Body of pancreas (tissue), 4 donors: Measurements from ENCODE around the gene SEPHS2. TPM values are rescaled to one million over a fixed set of nuclear protein-coding genes. Genes with fewer than 3 reads are reported as not detected.
"Not testable (repeated sequence)": the region's sequence is repeated elsewhere in the genome, so short reads cannot be mapped to it uniquely, and the experiment has no call there.

Source experiments
- ATAC-seq: fragments of 150-250 bp; one replicate; pipeline ENCODE4 v1.9.1; 2016
- DNase-seq, 4 donors: peaks; one replicate each; pipeline ENCODE4 v3.0.0-alpha.2; 2019
- H3K27ac ChIP-seq, 4 donors: fragments of 200-600 bp; sonication (generic); 1 replicate in 3 of 4; 2 replicates in 1 of 4; pipeline versions ENCODE4 v1.5.1 to v1.6.1; 2016 to 2019; ENCODE audit warnings: mild to moderate bottlenecking in 1 of 4, mixed read lengths in 1 of 4, moderate library complexity in 1 of 4
- H3K27me3 ChIP-seq, 2 donors: fragments of 200-600 bp; sonication (generic); one replicate each; pipeline ENCODE4 v1.6.0; 2016; ENCODE audit warnings: mild to moderate bottlenecking in 1 of 2
- H3K36me3 ChIP-seq, 2 donors: fragments of 200-600 bp; sonication (generic); replicated peaks in 1 of 2; 2 replicates each; pipeline ENCODE4 v1.5.1; 2016; ENCODE audit warnings: low read depth in 2 of 2; ENCODE audit not compliant: insufficient read depth in 1 of 2
- H3K4me1 ChIP-seq: fragments of 200-600 bp; sonication (generic); one replicate; pipeline ENCODE4 v1.6.0; 2016
- H3K4me3 ChIP-seq, 2 donors: fragments of 200-600 bp; sonication (generic); 1 replicate in 1 of 2; 2 replicates in 1 of 2; pipeline ENCODE4 v1.5.1; 2016 to 2019
- H3K9me3 ChIP-seq, 3 donors: fragments of 200-600 bp; sonication (generic); 1 replicate in 2 of 3; 2 replicates in 1 of 3; pipeline ENCODE4 v1.5.1; 2016
- POLR2A ChIP-seq, 3 donors: fragments of 450-650 bp; IDR thresholded peaks; one replicate each; pipeline ENCODE4 v1.6.1; 2016; ENCODE audit warnings: antibody characterized with exemption in 3 of 3, mild to moderate bottlenecking in 2 of 3
- WGBS, 2 donors: methylation state at CpG; one replicate each; pipeline ENCODE4 v1.1.5; 2017; 5-methylcytosine and 5-hydroxymethylcytosine counted together
- intact Hi-C: fragments of 100-400 bp; cut with DNase I; formaldehyde crosslinking; loops from one replicate; pipeline ENCODE4 v1.15.1; 2023
- total RNA-seq, 2 donors: library from RNA; depleted of rRNA; stranded (reverse); fragments of >200 nt; gene quantifications; one replicate each; pipeline ENCODE4 v1.1.0, GENCODE V29; 2016
- TF ChIP-seq, protein P1 (sequence below), 7 experiments: fragments of 450-650 bp in 4 of 7; fragments of 200-600 bp in 3 of 7; sonication (generic) in 3 of 7; IDR thresholded peaks; one replicate each; pipeline ENCODE4 v1.5.1; 2016 to 2019; ENCODE audit warnings: antibody characterized with exemption in 7 of 7

The SEPHS2 gene
- total RNA-seq, 2 donors from 2014 or later: 28.0 to 29.6 TPM

DNA sequence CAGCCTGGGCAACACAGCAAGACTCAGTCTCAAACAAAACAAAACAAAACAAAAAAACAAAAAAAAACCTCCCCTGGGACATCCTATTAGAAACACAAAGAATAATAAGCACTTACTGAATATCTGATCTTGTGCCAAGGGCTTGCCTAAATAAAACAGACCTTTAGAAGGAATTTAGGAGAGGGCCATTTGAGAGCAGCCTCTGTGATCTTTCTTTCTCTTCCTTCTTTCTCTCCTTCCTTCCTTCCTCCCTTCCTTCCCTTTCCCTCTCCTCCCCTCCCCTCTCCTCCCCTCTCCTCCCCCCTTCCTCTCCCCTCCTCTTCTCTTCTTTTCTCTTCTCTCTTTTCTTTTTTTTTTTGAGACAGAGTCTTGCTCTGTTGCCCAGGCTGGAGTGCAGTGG is 39.2 kb upstream of the SEPHS2 start:
- no peak for ATAC-seq
- intact Hi-C loops: no loop called here

DNA sequence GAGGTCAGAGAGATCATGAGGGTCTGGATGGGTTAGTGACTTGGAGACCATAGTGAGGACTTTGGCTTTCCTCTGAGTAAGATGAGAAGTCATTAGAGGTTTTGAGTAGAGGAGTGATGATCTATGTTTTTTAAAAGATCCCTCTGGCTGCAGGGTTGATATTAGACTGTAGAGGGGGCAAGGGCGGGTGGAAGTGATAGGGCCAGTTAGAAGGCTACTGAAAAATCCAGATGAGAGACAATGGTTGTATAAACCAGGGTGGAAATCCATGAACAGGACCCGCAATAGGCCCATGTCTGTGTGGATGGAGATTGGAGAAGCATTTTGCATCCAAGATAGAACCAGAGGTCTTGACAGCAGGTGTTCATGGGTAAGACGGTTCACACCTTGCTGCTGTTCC is 36.7 kb upstream of the SEPHS2 start:
- no peaks in the 10 kb centered on the region for H3K4me1 ChIP-seq
- H3K27ac ChIP-seq: no peak overlapping the region
- intact Hi-C loops: no loop called here
- ATAC-seq (no peak), DNase-seq (no peak)
- WGBS, 2 donors: 76 to 87% methylated on average over 3 of the region's 3 CpGs
- H3K9me3 ChIP-seq: no peaks in the 10 kb centered on the region
- no peaks in the 10 kb centered on the region for H3K36me3 ChIP-seq
- H3K4me3 ChIP-seq: no peak overlapping the region
- TF ChIP-seq, protein P1, sequence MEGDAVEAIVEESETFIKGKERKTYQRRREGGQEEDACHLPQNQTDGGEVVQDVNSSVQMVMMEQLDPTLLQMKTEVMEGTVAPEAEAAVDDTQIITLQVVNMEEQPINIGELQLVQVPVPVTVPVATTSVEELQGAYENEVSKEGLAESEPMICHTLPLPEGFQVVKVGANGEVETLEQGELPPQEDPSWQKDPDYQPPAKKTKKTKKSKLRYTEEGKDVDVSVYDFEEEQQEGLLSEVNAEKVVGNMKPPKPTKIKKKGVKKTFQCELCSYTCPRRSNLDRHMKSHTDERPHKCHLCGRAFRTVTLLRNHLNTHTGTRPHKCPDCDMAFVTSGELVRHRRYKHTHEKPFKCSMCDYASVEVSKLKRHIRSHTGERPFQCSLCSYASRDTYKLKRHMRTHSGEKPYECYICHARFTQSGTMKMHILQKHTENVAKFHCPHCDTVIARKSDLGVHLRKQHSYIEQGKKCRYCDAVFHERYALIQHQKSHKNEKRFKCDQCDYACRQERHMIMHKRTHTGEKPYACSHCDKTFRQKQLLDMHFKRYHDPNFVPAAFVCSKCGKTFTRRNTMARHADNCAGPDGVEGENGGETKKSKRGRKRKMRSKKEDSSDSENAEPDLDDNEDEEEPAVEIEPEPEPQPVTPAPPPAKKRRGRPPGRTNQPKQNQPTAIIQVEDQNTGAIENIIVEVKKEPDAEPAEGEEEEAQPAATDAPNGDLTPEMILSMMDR (IDR thresholded peaks at IDR 0.05): no peak
- no peak for TF ChIP-seq POLR2A (IDR thresholded peaks at IDR 0.05)
- no peaks in the 10 kb centered on the region for H3K27me3 ChIP-seq

More for the DNA sequence above, 39.2 kb upstream of the SEPHS2 start:
- no peaks in the 10 kb centered on the region for H3K27me3 ChIP-seq
- DNase-seq: no peak
- H3K36me3 ChIP-seq: no peaks in the 10 kb centered on the region
- TF ChIP-seq, protein P1 (IDR thresholded peaks at IDR 0.05): no peak
- no peak for TF ChIP-seq POLR2A (IDR thresholded peaks at IDR 0.05)
- H3K27ac ChIP-seq: no peak overlapping the region
- no peaks in the 10 kb centered on the region for H3K4me1 ChIP-seq
- no peaks in the 10 kb centered on the region for H3K9me3 ChIP-seq
- no peak overlapping the region for H3K4me3 ChIP-seq

DNA sequence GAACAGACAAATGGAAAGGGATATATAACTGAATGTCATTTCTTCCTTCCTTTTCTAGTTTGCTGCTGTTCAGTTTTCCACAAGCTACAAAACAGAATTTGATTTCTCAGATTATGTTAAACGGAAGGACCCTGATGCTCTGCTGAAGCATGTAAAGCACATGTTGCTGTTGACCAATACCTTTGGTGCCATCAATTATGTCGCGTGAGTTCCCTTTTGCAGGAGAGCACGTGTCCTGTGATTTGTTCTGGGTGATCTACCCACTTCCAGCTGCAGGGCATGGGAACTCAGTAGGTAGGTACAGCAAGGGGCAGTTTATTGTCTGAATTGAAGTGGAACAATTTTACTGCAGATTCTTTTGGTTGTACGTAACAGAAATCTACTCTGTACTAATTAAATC is 35.7 kb upstream of the SEPHS2 start:
- no peaks in the 10 kb centered on the region for H3K36me3 ChIP-seq
- no peak for TF ChIP-seq POLR2A (IDR thresholded peaks at IDR 0.05)
- TF ChIP-seq, protein P1 (IDR thresholded peaks at IDR 0.05): no peak
- no peaks in the 10 kb centered on the region for H3K27me3 ChIP-seq
- H3K9me3 ChIP-seq: no peaks in the 10 kb centered on the region
- H3K4me1 ChIP-seq: no peaks in the 10 kb centered on the region
- DNase-seq (no peak), ATAC-seq (no peak)
- intact Hi-C loops: no loop called here
- WGBS, 2 donors: 67 to 72% methylated on average over 5 of the region's 5 CpGs
- no peak overlapping the region for H3K4me3 ChIP-seq
- no peak overlapping the region for H3K27ac ChIP-seq

DNA sequence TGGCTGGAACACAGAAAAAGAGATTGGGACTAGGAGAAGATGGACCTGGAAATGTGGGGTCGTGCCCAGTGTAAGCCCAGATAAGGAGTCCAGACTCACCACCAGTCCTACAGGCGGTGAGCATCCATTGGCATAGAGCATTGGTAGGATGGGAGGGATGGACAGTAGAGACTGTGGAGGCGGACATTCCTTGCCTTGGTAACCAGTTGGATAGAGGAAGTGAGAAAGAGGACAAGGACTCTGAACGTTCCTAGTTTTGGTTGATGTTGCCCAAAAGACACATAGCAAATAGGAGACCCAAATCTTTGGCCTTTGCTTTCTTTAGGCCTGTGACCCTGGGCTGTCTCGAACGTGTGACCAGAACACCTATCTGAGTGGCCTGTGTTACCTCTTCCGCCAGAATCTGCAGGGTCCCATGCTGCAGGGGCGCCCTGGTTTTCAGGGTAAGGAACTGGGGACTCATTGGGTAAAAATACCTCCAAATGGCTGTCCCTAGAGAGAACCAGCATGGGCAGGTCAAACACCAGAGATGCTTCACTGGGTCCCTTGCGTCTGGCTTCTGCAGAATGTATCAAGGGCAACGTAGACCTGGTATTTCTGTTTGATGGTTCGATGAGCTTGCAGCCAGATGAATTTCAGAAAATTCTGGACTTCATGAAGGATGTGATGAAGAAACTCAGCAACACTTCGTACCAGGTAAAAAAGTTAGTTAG is 33.2 kb upstream of the SEPHS2 start:
- H3K9me3 ChIP-seq: no peaks in the 10 kb centered on the region
- no peak for DNase-seq
- H3K4me3 ChIP-seq: no peak overlapping the region
- whole genome bisulfite sequencing, 2 donors: 77% methylated on average over 7 to 12 of the region's 12 CpGs
- H3K27me3 ChIP-seq: no peaks in the 10 kb centered on the region
- TF ChIP-seq, protein P1 (IDR thresholded peaks at IDR 0.05): no peak
- intact Hi-C loops: no loop called here
- no peak for ATAC-seq
- no peaks in the 10 kb centered on the region for H3K36me3 ChIP-seq
- H3K27ac ChIP-seq: no peak overlapping the region
- H3K4me1 ChIP-seq: no peaks in the 10 kb centered on the region

DNA sequence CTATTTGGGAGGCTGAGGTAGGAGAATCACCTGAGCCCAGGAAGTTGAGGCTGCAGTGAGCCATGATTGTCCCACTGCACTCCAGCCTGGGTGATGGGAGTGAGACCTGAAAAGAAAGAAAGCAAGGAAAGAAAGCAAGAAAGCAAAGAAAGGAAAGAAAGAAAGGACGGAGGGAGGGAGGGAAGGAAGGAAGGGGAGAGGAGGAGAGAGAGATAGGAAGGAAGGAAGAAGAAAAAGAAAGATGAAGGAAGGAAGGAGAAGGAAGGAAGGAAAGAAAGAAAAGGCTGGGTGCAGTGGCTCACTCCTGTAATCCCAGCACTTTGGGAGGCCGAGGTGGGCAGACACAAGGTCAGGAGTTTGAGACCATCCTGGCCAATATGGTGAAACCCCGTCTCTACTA is 32.1 kb upstream of the SEPHS2 start:
- H3K9me3 ChIP-seq, H3K36me3 ChIP-seq, H3K4me3 ChIP-seq, DNase-seq, intact Hi-C loops, H3K27ac ChIP-seq, ATAC-seq, H3K27me3 ChIP-seq, H3K4me1 ChIP-seq: not testable (repeated sequence)
- WGBS, 2 donors: 74 to 83% methylated on average over 3 of the region's 3 CpGs
